GM21786 (cell line): Measurements from ENCODE around the gene DSCAM.

Experiments
- ATAC-seq: cut with Tn5 transposase; IDR thresholded peaks from one replicate; pipeline ENCODE4 v1.9.1; 2021; ENCODE audit not compliant: unreplicated experiment

Gene DSCAM

GRCh38 chr21:40707656-40708244, 139.2 kb downstream of the DSCAM start:
- no peak for ATAC-seq

DNA sequence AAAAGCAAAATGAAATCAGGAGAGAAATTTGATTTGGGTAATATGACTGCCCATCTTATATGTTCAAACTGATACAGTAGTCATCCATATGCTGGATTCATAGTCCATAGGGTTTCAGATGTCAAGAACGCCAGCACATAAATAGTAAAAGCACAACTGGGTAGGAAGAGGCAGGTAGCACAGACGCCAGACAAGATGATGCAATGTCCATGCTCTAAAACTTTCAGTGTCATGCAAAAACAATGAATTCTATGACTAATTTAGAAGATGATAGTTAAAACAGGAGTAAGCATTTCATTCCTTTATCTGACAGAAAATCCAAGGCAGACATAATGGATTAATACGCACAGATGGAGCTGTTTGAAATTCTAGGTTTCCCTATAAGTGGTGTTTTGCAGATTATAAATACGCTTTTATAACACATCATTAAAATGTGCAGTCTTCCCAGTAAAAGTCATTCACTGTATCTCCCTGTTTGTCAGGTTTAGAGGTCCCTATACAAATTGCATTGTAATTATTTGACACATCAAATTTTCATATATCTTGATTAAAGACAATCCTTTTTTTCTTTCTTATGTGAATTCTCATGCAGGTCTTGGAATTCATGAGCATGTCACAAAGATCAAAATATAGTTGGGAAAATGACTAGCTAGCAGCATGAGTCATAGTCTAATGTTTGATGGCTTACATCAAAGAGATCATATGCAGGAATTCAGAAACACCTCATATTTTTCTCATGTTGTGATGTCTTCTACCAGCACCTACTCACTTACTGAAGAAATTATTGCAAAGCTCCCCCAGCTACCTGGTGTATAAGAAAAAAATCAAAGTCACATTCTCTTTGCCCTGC, 139.9 kb downstream of the DSCAM start:
- no peak for ATAC-seq

- no peak for ATAC-seq
Measured at GRCh38 chr21:40706176-40706575, 140.8 kb downstream of the DSCAM start.

DNA sequence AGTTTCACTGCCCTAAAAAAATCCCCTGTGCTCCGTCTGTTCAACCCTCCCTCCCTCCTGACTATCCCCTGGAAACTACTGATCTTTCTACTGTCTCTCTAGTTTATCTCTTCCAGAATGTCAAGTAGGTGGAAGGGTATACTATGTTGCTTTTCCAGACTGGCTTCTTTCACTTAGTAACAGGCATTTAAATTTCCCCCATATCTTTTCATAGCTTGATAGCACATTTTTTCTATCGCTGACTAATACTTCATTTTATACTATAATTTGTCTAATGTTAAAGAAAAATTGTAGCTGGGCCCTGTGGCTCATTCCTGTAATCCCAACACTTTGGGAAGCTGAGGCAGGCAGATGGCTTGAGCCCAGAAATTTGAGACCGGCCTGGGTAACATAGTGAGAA, 142.8 kb downstream of the DSCAM start:
- ATAC-seq: no peak

DNA sequence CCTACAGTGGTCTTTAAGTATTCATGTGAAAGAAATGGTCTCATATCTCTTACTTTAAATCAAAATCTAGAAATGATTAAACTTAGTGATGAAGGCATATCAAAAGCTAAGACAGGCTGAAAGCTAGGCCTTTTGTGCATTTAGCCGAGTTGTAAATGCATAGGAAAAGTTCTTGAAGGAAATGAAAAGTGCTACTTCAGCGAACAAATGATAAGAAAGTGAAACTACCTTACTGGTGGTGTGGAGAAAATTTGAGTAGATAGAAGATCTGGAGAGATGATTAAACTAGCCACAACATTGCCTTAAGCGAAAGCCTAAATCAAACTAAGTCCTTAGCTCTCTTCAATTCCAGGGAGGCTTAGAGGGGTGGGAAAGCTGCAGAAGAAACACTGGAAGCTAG, 147.6 kb downstream of the DSCAM start:
- no peak for ATAC-seq

DNA sequence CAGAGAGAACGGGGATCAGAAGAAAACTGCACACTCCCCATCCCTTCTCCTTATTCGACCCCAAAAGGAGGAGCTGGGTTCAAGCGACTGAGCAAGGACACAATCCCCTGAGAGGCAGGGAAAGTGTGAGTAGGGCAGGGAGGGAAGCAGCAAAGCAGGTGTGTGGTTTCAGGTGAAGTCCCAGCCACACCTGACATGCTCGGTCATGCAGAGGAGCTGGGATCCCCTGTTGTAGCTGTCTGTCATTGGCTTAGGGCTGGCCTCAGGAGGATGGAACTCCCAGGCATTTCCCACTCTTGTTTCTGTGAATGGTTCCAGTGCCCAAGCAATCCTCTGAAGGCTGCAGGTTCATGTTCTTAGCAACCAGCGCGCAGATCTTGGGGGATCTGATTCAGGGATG, 150.7 kb downstream of the DSCAM start:
- ATAC-seq: no peak

GRCh38 chr21:40689840-40690360, 157.1 kb downstream of the DSCAM start:
- no peak for ATAC-seq

- ATAC-seq: no peak
Measured at GRCh38 chr21:40689217-40689616, 157.7 kb downstream of the DSCAM start.

DNA sequence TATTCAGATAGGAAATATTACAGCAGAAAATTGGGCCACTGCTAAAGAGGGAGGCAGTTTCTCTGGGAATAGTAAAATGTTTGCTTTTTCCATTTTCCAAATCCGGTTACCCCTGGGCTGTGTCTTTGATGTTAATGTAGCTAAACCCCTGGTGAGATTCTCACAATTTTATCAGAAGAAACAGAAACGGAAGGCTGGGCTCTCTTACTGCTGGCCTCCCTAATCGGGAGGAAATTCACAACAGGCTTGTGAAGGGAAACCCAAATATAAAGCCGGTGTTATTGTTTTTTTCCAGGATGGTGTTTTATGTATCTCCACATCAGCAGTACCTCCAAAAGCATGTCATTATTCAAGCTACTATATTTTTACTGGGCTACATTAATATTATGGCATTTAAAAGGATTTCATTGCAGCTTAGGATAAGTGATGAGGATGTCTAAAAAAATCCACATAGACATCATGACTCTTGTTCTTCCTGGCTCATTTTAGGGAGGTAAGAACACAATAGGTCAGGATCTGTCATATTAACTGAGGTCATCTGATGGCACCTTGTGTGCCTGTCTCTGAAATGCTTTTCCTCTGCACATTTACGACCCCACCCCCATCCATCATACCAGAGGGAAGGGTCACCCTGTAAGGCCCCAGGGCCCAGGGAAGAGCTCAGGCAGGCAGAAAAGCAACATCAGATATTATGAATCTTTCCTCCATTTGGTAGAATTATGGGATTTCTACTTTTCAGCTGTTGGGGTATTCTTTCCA, 158.7 kb downstream of the DSCAM start:
- ATAC-seq: no peak

DNA sequence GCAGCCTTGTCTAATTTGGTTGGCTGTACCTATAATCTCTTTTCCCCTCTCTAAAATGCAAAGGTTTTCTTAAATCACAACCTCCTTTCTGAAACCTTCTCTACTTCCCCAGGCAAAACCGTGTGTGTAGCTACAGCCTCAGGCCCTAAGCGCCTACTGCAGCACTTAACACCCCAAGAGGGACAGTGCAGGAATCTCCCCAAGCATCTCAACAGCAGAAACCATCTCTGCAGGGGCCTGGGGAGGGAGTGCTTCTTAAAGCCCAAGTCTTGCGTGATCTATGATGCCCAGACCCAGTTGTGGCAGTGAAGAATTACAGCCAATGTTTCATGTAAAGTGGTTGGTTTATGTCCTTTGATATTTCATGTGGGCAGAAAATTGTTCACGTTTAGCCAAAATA, 159.3 kb downstream of the DSCAM start:
- no peak for ATAC-seq

DNA sequence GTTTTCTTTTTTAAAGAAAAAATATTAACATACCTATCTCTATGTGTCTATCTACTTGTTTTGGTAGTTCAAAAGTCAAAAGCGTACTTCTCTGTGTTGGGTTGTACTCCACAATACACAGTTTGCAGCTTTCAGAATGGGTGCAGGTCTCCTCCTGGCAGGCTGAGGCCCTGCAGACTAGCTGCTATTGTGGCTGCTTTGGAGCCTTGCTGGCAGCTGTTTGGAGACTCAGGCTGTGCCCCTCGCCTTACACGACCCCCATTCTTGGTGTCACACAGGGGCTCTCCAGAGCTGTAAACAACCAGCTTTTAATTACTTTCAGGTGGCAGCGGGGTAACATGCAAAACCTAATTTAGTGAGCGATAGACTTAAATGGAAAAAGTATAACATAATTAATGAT, 160.4 kb downstream of the DSCAM start:
- no peak for ATAC-seq

DNA sequence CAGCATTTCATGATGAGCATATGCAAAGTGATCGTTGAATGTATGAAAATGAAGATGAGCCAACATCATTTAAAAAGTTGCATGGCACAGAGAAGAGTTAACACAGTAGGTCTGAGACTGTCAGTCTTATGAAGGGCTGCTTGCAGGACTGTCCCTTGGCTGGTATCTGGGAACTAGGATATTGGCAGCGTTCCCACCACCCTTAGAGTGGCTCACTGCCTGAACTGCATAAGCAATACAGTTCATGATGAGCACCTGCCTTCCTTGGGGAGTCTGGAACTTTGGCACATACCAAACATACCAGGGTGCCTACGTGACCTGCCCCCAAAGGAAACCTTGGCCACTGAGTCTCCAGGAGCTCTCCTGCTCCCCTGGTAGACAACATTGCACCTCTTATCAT, 161.8 kb downstream of the DSCAM start:
- ATAC-seq: no peak

DNA sequence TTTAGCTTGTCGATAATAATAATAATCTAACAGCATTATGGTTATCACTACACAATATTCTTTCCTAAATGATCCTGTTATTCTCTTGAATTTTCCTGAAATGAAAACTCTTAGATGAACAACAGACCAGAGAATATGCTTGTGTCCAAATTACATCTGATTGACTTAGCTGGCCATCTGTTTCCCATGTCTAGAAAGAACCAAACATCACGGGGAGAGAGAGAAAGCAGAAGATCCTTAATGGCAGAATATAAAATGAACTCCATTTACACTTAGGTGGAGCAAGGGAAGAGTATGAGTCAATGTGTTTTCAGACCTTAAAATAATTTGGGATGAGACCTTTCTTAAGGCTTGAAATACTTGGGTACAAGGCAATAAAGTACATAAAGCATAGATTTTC, 162.2 kb downstream of the DSCAM start:
- ATAC-seq: no peak

GRCh38 chr21:40683349-40683748, 163.6 kb downstream of the DSCAM start:
- no peak for ATAC-seq

DNA sequence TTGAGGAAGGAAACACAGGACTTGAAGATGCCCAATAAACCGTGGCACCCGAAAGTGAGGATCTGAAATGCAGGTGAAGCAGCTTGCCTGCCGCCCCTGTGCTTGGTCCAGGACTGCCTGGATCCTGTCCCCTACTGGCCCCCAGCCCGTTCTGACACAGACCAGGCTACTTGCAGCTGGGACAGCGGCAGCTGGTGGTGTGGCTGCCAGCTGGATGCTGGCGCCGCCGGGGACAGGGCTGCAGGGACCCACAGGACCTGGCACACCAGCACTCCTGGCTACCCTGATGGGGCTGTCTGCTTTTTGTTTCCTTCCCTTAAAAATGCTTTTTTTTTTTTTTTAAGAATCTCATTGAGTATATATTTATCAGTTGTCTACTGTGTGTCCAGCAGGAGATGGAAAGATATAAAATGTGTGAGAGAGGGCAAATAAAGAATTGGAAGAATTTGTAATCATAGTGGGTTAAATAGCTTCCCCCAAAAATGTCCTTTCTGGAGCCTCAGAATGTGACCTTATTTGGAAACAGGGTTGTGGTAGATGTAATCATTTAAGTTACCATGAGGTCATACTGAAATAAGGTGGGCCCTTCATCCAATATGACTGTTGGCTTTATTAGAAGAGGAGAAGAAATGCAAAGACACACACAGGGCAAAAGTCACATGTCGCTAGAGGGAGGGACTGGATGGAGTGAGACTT, 165.6 kb downstream of the DSCAM start:
- no peak for ATAC-seq

DNA sequence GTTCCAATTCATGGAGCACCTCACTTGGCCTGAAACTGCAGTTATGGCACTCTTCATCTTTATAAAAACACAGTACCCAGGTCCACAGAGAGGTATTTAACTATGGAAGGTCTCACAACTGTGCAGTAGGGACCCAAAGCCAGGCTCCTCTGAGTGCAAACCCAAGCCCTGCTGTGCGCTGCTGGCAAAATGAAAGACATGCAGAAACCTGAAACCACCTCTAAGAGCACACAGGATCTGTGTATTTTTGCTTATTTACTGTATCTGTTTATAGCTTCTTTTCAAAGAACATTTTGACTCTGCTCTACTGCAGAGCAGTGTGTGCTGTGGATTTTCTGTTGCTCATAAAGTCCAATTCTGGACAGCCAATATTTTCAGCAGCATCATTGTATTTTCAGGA, 166.6 kb downstream of the DSCAM start:
- no peak for ATAC-seq

DNA sequence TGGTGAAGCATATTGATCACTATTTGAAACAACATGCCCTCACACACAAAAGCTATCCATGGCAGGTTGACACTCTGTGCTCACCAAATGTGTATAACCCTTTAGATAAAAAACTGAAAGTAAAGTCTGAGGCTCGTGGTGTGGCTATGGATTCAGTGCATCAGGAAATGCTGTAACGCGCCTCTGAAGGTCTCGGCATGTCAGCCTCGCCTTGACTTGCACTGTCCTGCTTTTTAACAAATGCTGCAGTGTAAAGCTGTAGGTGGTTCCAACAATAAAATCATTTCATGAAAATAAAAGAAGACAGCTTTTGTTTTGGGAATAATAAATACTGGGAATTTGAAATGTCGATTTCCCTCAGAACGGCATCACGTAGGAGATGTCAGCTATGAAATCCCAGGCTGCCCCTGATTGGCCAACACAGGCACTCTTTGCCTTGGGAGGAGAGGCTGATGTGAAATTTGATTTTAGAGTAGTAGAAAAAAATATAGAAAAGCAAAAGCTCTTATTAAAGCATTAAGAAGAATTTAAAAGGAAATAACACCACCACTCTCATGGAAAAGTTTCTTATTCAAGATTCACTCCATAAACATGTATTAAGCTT, 168.2 kb downstream of the DSCAM start:
- no peak for ATAC-seq

- ATAC-seq: no peak
Measured at GRCh38 chr21:40675017-40675416, 171.9 kb downstream of the DSCAM start.

GRCh38 chr21:40672602-40673001, 174.4 kb downstream of the DSCAM start:
- ATAC-seq: no peak

DNA sequence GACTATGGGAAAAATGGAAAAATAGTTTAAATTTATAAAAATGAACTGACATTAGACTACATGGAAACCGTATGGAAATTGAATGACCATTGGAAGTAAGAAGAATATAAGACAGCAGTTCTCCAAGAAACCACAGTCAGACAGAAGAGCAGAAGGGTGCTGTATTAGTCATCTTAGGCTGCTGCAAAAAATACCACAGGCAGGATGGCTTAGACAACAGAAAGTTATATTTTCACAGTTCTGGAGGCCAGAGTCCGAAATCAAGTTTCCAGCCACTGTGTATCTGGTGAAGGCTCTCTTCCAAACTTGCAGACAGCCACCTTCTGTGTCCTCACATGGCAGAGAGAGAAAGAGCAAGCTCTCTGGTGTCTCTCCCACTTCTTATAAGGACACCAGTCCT, 175.2 kb downstream of the DSCAM start:
- ATAC-seq: no peak
